K562 (cell line): ENCODE data around the gene GGNBP2. TPM values are rescaled to one million over a fixed set of nuclear protein-coding genes. Genes with fewer than 3 reads are reported as not detected.

Experiments used
- EGR1 ChIP-seq: fragments of 450-650 bp; conservative IDR thresholded peaks from 2 replicates; pipeline ENCODE4 v1.6.1; 2017; ENCODE audit warnings: mild to moderate bottlenecking
- ESRRB ChIP-seq: fragments of 250-450 bp; sonication (Bioruptor Pico); IDR thresholded peaks from 2 replicates; pipeline ENCODE4 v1.5.0; 2020; ENCODE audit warnings: mild to moderate bottlenecking, moderate library complexity, borderline replicate concordance
- HIVEP1 ChIP-seq: fragments of 250-450 bp; sonication (Bioruptor Pico); IDR thresholded peaks from 2 replicates; pipeline ENCODE4 v1.4.0; 2020; ENCODE audit warnings: mild to moderate bottlenecking
- HNRNPLL ChIP-seq: fragments of 200-400 bp; formaldehyde crosslinking; IDR thresholded peaks from 2 replicates; pipeline ENCODE4 v1.6.1; 2017; ENCODE audit warnings: low read length, low read depth, mild to moderate bottlenecking; ENCODE audit not compliant: poor library complexity, severe bottlenecking
- KDM1A ChIP-seq, 2 experiments: fragments of 450-650 bp; IDR thresholded peaks; 2 replicates each; pipeline ENCODE4 v1.6.1; 2016; ENCODE audit warnings: mild to moderate bottlenecking in 2 of 2
- MAFF ChIP-seq: IDR thresholded peaks from 2 replicates; pipeline ENCODE4 v1.6.1; 2012; ENCODE audit warnings: low read length, improper control_type of control experiment
- NONO ChIP-seq, 2 experiments: fragments of 200-400 bp in 1 of 2; fragments of 450-650 bp in 1 of 2; formaldehyde crosslinking in 1 of 2; IDR thresholded peaks; 2 replicates each; pipeline ENCODE4 v1.6.1; 2017; ENCODE audit warnings: low read depth in 2 of 2, mild to moderate bottlenecking in 2 of 2, moderate library complexity in 2 of 2, low read length in 1 of 2
- POLR3A ChIP-seq: IDR thresholded peaks from 2 replicates; pipeline ENCODE4 v1.6.1; 2011; ENCODE audit warnings: borderline replicate concordance, mild to moderate bottlenecking, moderate library complexity; ENCODE audit not compliant: insufficient read length, insufficient read depth; ENCODE audit errors: extremely low read depth
- RB1 ChIP-seq: fragments of 450-650 bp; IDR thresholded peaks from 2 replicates; pipeline ENCODE4 v1.6.1; 2017; ENCODE audit warnings: low read depth, mild to moderate bottlenecking
- RREB1 ChIP-seq: fragments of 250-450 bp; sonication (Bioruptor Pico); IDR thresholded peaks from 2 replicates; pipeline ENCODE4 v1.4.0; 2020
- SNRNP70 ChIP-seq: fragments of 200-400 bp; formaldehyde crosslinking; optimal IDR thresholded peaks from 2 replicates; pipeline ENCODE3; 2017; ENCODE audit warnings: low read depth, low read length
- SPI1 ChIP-seq: IDR thresholded peaks from 2 replicates; pipeline ENCODE4 v1.6.1; 2011; ENCODE audit warnings: low read depth, low read length, control low read depth, borderline replicate concordance
- SRSF7 ChIP-seq: fragments of 200-400 bp; formaldehyde crosslinking; optimal IDR thresholded peaks from 2 replicates; pipeline ENCODE3; 2017; ENCODE audit warnings: mild to moderate bottlenecking, low read depth, low read length
- ZNF280B ChIP-seq: fragments of 250-450 bp; sonication (Bioruptor Pico); IDR thresholded peaks from 2 replicates; pipeline ENCODE4 v1.5.1; 2021; ENCODE audit warnings: mild to moderate bottlenecking
- polyA plus RNA-seq, 8 experiments: library from polyadenylated mRNA; depleted of rRNA in 4 of 8; stranded (reverse) in 5 of 8; unstranded in 3 of 8; fragments of >200 nt; fragmentation: Nextera tagmentation in 2 of 8; fragmentation: Illumina TruSeq in 1 of 8; extraction: Ambion mirVana in 2 of 8; extraction: Trizol in 1 of 8; gene quantifications; 2 replicates each; pipeline versions ENCODE4 v1.2.1 to v1.2.3, GENCODE V29; 2011 to 2014; ENCODE audit warnings: inconsistent platforms in 1 of 8, missing spikeins in 1 of 8
- total RNA-seq, 7 experiments: library from RNA; depleted of rRNA in 6 of 7; stranded (reverse); fragments of >200 nt in 6 of 7; fragmentation: Illumina TruSeq in 2 of 7; extraction: Trizol in 2 of 7; gene quantifications; 2 replicates each; pipeline versions ENCODE4 v1.2.1 to v1.2.3, GENCODE V29; 2011 to 2021; ENCODE audit warnings: low replicate concordance in 1 of 7

GGNBP2 gene
- total and polyA plus RNA-seq, 9 of the 15 experiments (the other 6 are each of a cell fraction or from before 2014, with no cell fraction given) = 35.7 to 96.6 (median 64.1) TPM

GRCh38 chr17:36599546-36600250 is 55.0 kb downstream of the GGNBP2 start (continued):
- TF ChIP-seq RREB1 = no peak
- TF ChIP-seq ZNF280B = no peak
- TF ChIP-seq RB1 = no peak
- no peak for TF ChIP-seq MAFF
- TF ChIP-seq ESRRB (CRISPR knock-in tag) = no peak
- TF ChIP-seq KDM1A (IDR thresholded peaks at IDR 0.05) = no peak
- TF ChIP-seq HIVEP1 (CRISPR knock-in tag) = no peak
- no peak for TF ChIP-seq HNRNPLL
- no peak for TF ChIP-seq SNRNP70
- TF ChIP-seq POLR3A = no peak
- no peak for TF ChIP-seq SRSF7
- 0 out of 2 replicates have a peak, but pooled peaks have one; percentile 37 for TF ChIP-seq EGR1
- TF ChIP-seq SPI1 = no peak
- no peak for TF ChIP-seq NONO (IDR thresholded peaks at IDR 0.05; ENCODE audit: low read depth in 2 of 2, low read length in 1 of 2)
